Panc1 (cell line): ENCODE measurements around the gene NUDT7. TPM values are rescaled to one million over a fixed set of nuclear protein-coding genes. Genes with fewer than 3 reads are reported as not detected.

ENCODE experiments used
- ATAC-seq: fragments of 200-7000 bp; cut with Tn5 transposase; 2 replicates; pipeline ENCODE4 v1.9.1; 2020; ENCODE audit warnings: mild to moderate bottlenecking, moderate library complexity
- BruUV-seq: library from RNA; stranded (reverse); fragments of 400-500 nt; replicated peaks from 2 replicates; lab custom pipeline; 2021; lab: Mats Ljungman, UMichigan
- CTCF ChIA-PET: fragments of 300-600 bp; sonication (Branson Sonifier 250); formaldehyde crosslinking; loops from one replicate; lab custom pipeline; 2022; ENCODE audit warnings: antibody characterized with exemption; lab: Charles Lee
- POLR2A ChIA-PET: fragments of 300-600 bp; sonication (Branson Sonifier 250); formaldehyde crosslinking; loops from one replicate; lab custom pipeline; 2022; ENCODE audit warnings: antibody characterized with exemption; lab: Charles Lee
- DNase-seq: peaks from one replicate; pipeline ENCODE4 v3.0.0-alpha.2; 2010; ENCODE audit warnings: low read depth, low spot score
- H3K27ac ChIP-seq: 2 replicates; pipeline ENCODE4 v1.5.1; 2011; ENCODE audit warnings: mild to moderate bottlenecking, low read length, inconsistent platforms
- H3K27me3 ChIP-seq: fragments of 200-500 bp; sonication (Bioruptor generic); 2 replicates; pipeline ENCODE4 v1.6.0; 2014; ENCODE audit warnings: low read length, inconsistent platforms; ENCODE audit not compliant: control insufficient read depth, insufficient read depth
- H3K36me3 ChIP-seq: fragments of 200-500 bp; sonication (Bioruptor generic); 2 replicates; pipeline ENCODE4 v1.5.1; 2014; ENCODE audit warnings: inconsistent platforms, mild to moderate bottlenecking, low read length, moderate library complexity; ENCODE audit not compliant: control insufficient read depth, insufficient read depth
- H3K4me1 ChIP-seq: 2 replicates; pipeline ENCODE4 v1.5.1; 2011; ENCODE audit warnings: inconsistent platforms, mild to moderate bottlenecking, low read length, moderate library complexity; ENCODE audit not compliant: control insufficient read depth, insufficient read depth
- H3K4me3 ChIP-seq, 2 experiments: 2 replicates each; pipeline ENCODE4 v1.5.1; 2011 to 2012; ENCODE audit warnings: low read depth in 2 of 2, low read length in 2 of 2, mild to moderate bottlenecking in 2 of 2, inconsistent platforms in 1 of 2, moderate library complexity in 1 of 2
- H3K9me3 ChIP-seq: fragments of 200-500 bp; sonication (Bioruptor generic); 2 replicates; pipeline ENCODE4 v1.5.1; 2014; ENCODE audit warnings: low read depth, mild to moderate bottlenecking, inconsistent platforms, low read length, moderate library complexity; ENCODE audit not compliant: control insufficient read depth, insufficient read depth
- CTCF ChIP-seq: fragments of 450-650 bp; IDR thresholded peaks from 2 replicates; pipeline ENCODE4 v1.5.1; 2017; ENCODE audit warnings: mild to moderate bottlenecking
- POLR2AphosphoS5 ChIP-seq: IDR thresholded peaks from 2 replicates; pipeline ENCODE4 v1.6.1; 2012; ENCODE audit warnings: mild to moderate bottlenecking, low read depth, low read length, moderate library complexity
- REST ChIP-seq, 2 experiments: IDR thresholded peaks; 2 replicates each; pipeline ENCODE4 v1.6.1; 2011 to 2012; ENCODE audit warnings: low read depth in 2 of 2, control low read depth in 1 of 2, low read length in 1 of 2, mild to moderate bottlenecking in 1 of 2, moderate library complexity in 1 of 2; ENCODE audit not compliant: insufficient read depth in 1 of 2
- SIN3A ChIP-seq: IDR thresholded peaks from 2 replicates; pipeline ENCODE4 v1.6.1; 2012; ENCODE audit warnings: low read depth, mild to moderate bottlenecking, low read length, moderate library complexity, borderline replicate concordance; ENCODE audit not compliant: insufficient read depth
- TCF7L2 ChIP-seq: IDR thresholded peaks from 2 replicates; pipeline ENCODE4 v1.6.1; 2011; ENCODE audit warnings: mild to moderate bottlenecking, low read depth, low read length, inconsistent platforms
- in situ Hi-C: cut with HindIII; loops from 2 replicates; pipeline ENCODE4 v1.10.0; 2016; ENCODE audit warnings: low sequenced_read_pairs, low pct_unique_long_range_greater_than_20kb
- intact Hi-C: fragments of 100-400 bp; cut with micrococcal nuclease; formaldehyde crosslinking; loops from one replicate; pipeline ENCODE4 v1.10.0; 2022; ENCODE audit not compliant: unreplicated experiment
- total RNA-seq: library from RNA; stranded (reverse); gene quantifications from one replicate; pipeline ENCODE4 v1.2.1, GENCODE V29; 2021; ENCODE audit not compliant: unreplicated experiment

Gene NUDT7
- total RNA-seq, 1 experiment from 2014 or later = 4.7 TPM

DNA sequence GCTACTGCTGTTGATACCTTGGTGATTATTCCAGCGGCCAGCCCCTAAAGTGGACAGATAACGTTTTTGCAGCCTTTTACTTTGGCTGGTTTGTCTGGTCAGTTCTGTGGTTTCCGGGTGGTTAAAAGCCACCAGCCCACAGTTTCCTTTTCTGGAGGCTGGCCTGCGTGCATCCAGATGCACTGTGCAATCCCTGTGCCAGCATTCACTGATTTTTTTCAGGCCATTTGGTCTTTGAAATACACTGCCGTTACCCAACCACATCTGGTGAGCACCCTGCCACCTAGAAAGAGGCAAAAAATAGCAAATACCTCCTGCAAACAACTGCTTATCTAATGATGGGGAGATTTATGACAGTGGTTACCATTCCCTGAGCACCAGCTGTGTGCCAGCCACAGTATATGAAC lies 797 bp downstream of the NUDT7 start:
- peak overlapping the region; percentile 76 for H3K27ac ChIP-seq
- POLR2A ChIA-PET = no interaction called here

GRCh38 chr16:77724174-77724573 lies 1.9 kb downstream of the NUDT7 start:
- in situ Hi-C loops = no loop called here
- H3K36me3 ChIP-seq = no peaks in the 10 kb centered on the region; the same call in 1 of the 2 replicates
- intact Hi-C loops = no loop called here
- no peak overlapping the region for H3K27ac ChIP-seq
- H3K27me3 ChIP-seq = no peaks in the 10 kb centered on the region
- no peak overlapping the region for H3K4me3 ChIP-seq
- DNase-seq (no peak), ATAC-seq (no peak)
- ChIA-PET CTCF (no interaction called here), POLR2A (interaction anchor here (0.7 kb wide), 1 partner anchor 13 kb away, joined by 3 read pairs; no protein-coding TSS in a partner anchor)
- H3K9me3 ChIP-seq = no peaks in the 10 kb centered on the region
- peaks cover 3% of the 10 kb centered on the region; the same call in 1 of the 2 replicates for H3K4me1 ChIP-seq
- no TSS peak for BruUV-seq
- no peak for TF ChIP-seq SIN3A
- TF ChIP-seq POLR2AphosphoS5 = no peak
- TF ChIP-seq REST (IDR thresholded peaks at IDR 0.05; ENCODE audit: insufficient read depth in 1 of 2, low read depth in 2 of 2, low read length in 1 of 2) = no peak
- no peak for TF ChIP-seq CTCF
- no peak for TF ChIP-seq TCF7L2

More for the DNA sequence above, 797 bp downstream of the NUDT7 start:
- H3K27me3 ChIP-seq = no peaks in the 10 kb centered on the region
- no peaks in the 10 kb centered on the region for H3K9me3 ChIP-seq
- BruUV-seq = no TSS peak
- in situ Hi-C loops (no loop called here), intact Hi-C loops (no loop called here)
- CTCF ChIA-PET = interaction anchor here (0.7 kb wide), 1 partner anchor 207 kb away, joined by 8 read pairs; no protein-coding TSS in a partner anchor
- no peak for DNase-seq
- ATAC-seq = no peak
- no peaks in the 10 kb centered on the region; the same call in 1 of the 2 replicates for H3K36me3 ChIP-seq
- TF ChIP-seq REST (IDR thresholded peaks at IDR 0.05; ENCODE audit: insufficient read depth in 1 of 2, low read depth in 2 of 2, low read length in 1 of 2) (no peak), SIN3A (no peak), POLR2AphosphoS5 (no peak), CTCF (no peak), TCF7L2 (no peak)
- H3K4me1 ChIP-seq = peaks cover 3% of the 10 kb centered on the region; the same call in 1 of the 2 replicates
- peak overlapping the region; percentile 75 to 79 for H3K4me3 ChIP-seq
